Glutamatergic neuron (in vitro differentiated cells): ENCODE results near the gene CAV1. TPM values are rescaled to one million over a fixed set of nuclear protein-coding genes. Genes with fewer than 3 reads are reported as not detected.

Experiments
- DNase-seq: peaks from one replicate; pipeline ENCODE4 v3.0.0; 2022
- H3K27ac Mint-ChIP-seq: one replicate; pipeline ENCODE4 v1.8.0; 2020; ENCODE audit warnings: mild to moderate bottlenecking, mixed read lengths, inconsistent platforms; ENCODE audit not compliant: unreplicated experiment
- H3K27me3 Mint-ChIP-seq: one replicate; pipeline ENCODE4 v1.8.0; 2020; ENCODE audit warnings: mild to moderate bottlenecking, moderate library complexity, mixed read lengths, inconsistent platforms; ENCODE audit not compliant: unreplicated experiment
- H3K36me3 Mint-ChIP-seq: one replicate; pipeline ENCODE4 v1.8.0; 2020; ENCODE audit warnings: mild to moderate bottlenecking, mixed read lengths, inconsistent platforms; ENCODE audit not compliant: unreplicated experiment
- H3K4me1 Mint-ChIP-seq: one replicate; pipeline ENCODE4 v1.8.0; 2020; ENCODE audit warnings: mild to moderate bottlenecking, low read depth, mixed read lengths, inconsistent platforms; ENCODE audit not compliant: unreplicated experiment
- H3K4me3 Mint-ChIP-seq: one replicate; pipeline ENCODE4 v1.8.0; 2020; ENCODE audit warnings: mild to moderate bottlenecking, mixed read lengths, inconsistent platforms; ENCODE audit not compliant: unreplicated experiment
- H3K9me3 Mint-ChIP-seq: one replicate; pipeline ENCODE4 v1.8.0; 2020; ENCODE audit warnings: mild to moderate bottlenecking, moderate library complexity, mixed read lengths, inconsistent platforms; ENCODE audit not compliant: unreplicated experiment
- total RNA-seq: library from RNA; stranded (reverse); fragmentation: NEBNext Ultra II Directional; extraction: Animal tissue kit (Norgen Biotek cat#: 25700); gene quantifications from one replicate; pipeline ENCODE4 v1.2.1, GENCODE V29; 2021; ENCODE audit not compliant: unreplicated experiment
- TF ChIP-seq, protein P1 (sequence below): fragments of 200-600 bp; sonication (generic); IDR thresholded peaks from one replicate; pipeline ENCODE4 v1.5.0; 2021; ENCODE audit not compliant: partially characterized antibody, unreplicated experiment

CAV1 gene
- total RNA-seq, 1 donor from 2014 or later = 0.78 TPM

DNA sequence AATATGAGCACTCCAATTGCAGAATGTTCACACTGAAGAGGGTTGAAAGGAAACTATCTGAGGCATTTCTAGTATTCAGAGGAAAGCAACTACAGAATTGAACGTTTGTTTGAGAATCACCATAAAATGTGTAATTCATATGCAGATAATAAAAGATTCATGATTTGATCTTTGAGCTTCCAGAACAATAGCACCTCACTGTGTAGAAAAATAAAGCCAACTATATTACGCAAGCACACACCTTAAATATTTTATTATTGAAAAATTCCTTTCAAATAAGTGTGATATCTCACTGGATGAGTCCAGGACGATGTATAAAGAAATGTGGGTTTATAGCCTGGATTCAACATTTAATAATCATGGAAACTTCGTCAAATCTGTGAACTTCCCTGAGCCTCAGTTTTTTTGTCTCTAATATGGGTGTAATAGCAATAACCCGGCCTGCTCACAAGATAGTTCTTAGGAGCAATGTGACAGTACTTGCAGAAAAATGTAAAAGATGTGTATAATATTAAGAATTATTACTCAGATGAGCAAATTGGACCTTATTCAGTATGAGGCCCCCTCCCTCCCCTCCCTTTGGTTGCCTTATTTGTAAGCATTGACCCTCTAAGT lies 36.8 kb upstream of the CAV1 start:
- Mint-ChIP-seq H3K9me3 (no peaks in the 10 kb centered on the region), H3K4me3 (no peak overlapping the region), H3K27me3 (no peaks in the 10 kb centered on the region), H3K4me1 (no peaks in the 10 kb centered on the region), H3K27ac (no peak overlapping the region), H3K36me3 (no peaks in the 10 kb centered on the region)
- no peak for DNase-seq
- TF ChIP-seq, protein P1, sequence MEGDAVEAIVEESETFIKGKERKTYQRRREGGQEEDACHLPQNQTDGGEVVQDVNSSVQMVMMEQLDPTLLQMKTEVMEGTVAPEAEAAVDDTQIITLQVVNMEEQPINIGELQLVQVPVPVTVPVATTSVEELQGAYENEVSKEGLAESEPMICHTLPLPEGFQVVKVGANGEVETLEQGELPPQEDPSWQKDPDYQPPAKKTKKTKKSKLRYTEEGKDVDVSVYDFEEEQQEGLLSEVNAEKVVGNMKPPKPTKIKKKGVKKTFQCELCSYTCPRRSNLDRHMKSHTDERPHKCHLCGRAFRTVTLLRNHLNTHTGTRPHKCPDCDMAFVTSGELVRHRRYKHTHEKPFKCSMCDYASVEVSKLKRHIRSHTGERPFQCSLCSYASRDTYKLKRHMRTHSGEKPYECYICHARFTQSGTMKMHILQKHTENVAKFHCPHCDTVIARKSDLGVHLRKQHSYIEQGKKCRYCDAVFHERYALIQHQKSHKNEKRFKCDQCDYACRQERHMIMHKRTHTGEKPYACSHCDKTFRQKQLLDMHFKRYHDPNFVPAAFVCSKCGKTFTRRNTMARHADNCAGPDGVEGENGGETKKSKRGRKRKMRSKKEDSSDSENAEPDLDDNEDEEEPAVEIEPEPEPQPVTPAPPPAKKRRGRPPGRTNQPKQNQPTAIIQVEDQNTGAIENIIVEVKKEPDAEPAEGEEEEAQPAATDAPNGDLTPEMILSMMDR = no peak

DNA sequence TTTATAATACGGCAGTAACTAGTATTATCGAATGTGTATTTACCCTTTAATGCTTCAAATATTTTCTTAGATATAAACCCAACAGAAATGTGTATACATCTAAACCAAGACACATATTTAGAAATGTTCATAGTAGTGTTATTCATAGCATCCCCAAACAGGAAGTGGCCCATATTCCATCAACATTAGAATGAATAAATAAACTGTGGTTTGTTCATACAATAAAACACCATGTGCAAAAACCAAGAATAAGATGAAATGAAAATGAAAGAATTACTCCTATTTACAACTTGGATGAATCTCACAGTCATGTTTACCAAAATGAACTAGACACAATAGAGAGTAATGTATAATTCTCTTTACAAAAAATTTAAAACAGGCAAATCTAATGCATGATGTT lies 34.5 kb upstream of the CAV1 start:
- H3K4me3 Mint-ChIP-seq = no peak overlapping the region
- no peak for DNase-seq
- H3K27ac Mint-ChIP-seq = no peak overlapping the region
- no peaks in the 10 kb centered on the region for H3K4me1 Mint-ChIP-seq
- no peaks in the 10 kb centered on the region for H3K36me3 Mint-ChIP-seq
- H3K27me3 Mint-ChIP-seq = no peaks in the 10 kb centered on the region
- H3K9me3 Mint-ChIP-seq = no peaks in the 10 kb centered on the region
- TF ChIP-seq, protein P1 = no peak

DNA sequence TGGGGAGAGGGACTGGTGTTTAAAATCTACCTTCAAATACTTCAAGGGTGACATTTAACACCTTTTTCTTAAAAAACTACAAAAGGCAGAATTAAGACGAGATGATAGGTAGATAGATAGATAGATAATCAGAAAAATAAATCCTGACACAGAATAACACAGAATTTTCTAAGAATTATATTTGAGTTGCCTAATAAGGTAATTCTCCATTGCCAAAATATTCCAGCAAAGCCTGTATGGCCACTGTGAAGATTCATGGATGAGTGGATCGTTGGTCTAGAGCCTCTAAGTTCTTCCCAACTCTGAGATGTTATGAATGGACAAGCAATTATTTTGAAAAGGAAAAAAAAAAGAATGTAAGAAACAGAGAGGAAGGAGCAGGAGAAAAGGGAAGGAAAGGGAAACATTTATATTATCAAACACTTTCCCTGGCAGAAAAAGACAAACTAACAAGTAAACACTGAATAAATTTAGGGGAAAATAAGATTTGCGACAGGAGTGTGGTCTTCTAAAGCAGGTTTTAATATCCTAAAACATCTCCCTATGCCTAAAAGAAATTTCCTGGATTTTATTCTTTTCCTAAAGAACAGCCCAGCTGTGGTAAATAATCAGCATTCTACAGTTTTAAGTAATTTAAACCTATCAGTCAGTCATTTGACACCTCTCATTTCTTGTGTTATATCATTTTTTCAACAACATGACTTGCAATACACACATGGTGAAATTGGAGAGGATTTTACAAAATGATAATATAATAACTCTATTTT lies 32.8 kb upstream of the CAV1 start:
- DNase-seq = no peak
- H3K9me3 Mint-ChIP-seq = no peaks in the 10 kb centered on the region
- no peak overlapping the region for H3K4me3 Mint-ChIP-seq
- no peaks in the 10 kb centered on the region for H3K4me1 Mint-ChIP-seq
- H3K36me3 Mint-ChIP-seq = no peaks in the 10 kb centered on the region
- no peaks in the 10 kb centered on the region for H3K27me3 Mint-ChIP-seq
- TF ChIP-seq, protein P1 = no peak
- H3K27ac Mint-ChIP-seq = no peak overlapping the region

DNA sequence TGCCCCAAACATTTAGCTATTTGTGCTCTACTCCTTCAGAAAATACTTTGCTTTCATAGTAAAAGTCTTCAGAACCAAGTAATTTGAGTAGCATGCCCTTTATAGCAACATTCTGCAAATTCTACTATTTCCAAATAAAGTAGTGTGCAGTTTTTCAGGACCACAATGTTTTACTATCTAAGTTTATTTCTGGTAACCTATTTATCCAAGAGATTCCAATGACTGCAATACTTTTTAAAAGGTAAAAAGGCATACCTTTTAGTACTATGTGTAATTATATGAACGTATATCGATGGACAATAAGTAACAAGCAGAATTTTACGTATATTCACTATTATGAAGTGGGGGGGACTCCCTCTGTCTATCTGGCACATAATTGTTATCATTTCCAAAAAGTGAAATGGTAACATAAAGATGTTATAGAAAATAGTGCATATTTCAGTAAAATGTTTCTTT lies 32.2 kb upstream of the CAV1 start:
- TF ChIP-seq, protein P1 = no peak
- DNase-seq = no peak
- no peak overlapping the region for H3K4me3 Mint-ChIP-seq

DNA sequence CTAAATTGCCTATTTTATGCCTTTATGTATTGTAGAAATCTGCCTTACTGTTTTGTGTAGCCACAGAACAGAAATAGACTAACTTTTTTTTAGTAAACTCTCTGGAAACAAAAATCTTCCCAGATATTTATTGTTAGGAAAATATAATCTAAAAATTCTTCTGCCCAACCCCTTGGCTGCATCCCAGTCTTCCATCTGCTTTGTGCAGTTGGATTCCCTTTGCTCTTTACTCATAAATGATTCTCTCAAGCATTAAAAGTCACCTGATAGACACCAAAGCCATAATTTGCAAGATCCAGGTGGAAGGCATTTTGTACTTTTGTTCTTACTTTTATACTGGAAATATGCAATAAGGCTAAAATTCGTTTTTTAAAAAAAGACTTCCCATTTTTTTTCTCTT lies 31.4 kb upstream of the CAV1 start:
- Mint-ChIP-seq H3K36me3 (no peaks in the 10 kb centered on the region), H3K9me3 (no peaks in the 10 kb centered on the region), H3K27me3 (no peaks in the 10 kb centered on the region), H3K4me1 (no peaks in the 10 kb centered on the region), H3K4me3 (no peak overlapping the region), H3K27ac (no peak overlapping the region)
- TF ChIP-seq, protein P1 = no peak
- no peak for DNase-seq

More for the DNA sequence above, 32.2 kb upstream of the CAV1 start:
- Mint-ChIP-seq H3K9me3 (no peaks in the 10 kb centered on the region), H3K27ac (no peak overlapping the region), H3K27me3 (no peaks in the 10 kb centered on the region), H3K4me1 (no peaks in the 10 kb centered on the region), H3K36me3 (no peaks in the 10 kb centered on the region)
